K562 (cell line): ENCODE data around the gene PKLR. TPM values are rescaled to one million over a fixed set of nuclear protein-coding genes. Genes with fewer than 3 reads are reported as not detected.
A peak's percentile ranks its signal among the peaks of the same experiment; 100 is the strongest.

Experiments used
- ATAC-seq: fragments of 200-7000 bp; cut with Tn5 transposase; 3 replicates; pipeline ENCODE4 v1.9.1; 2020; ENCODE audit warnings: moderate library complexity
- BruUV-seq: library from RNA; stranded (reverse); fragments of 400-500 nt; replicated peaks from 2 replicates; lab custom pipeline; 2021; lab: Mats Ljungman, UMichigan
- CTCF ChIA-PET: fragments of 300-600 bp; formaldehyde crosslinking; extraction: SDS; loops from one replicate; lab custom pipeline; 2021; ENCODE audit warnings: low intra/inter-chr PET ratio; lab: Yijun Ruan, JAX
- POLR2A ChIA-PET: fragments of 300-600, 350-650 bp; sonication (Branson Sonifier 250); formaldehyde crosslinking; extraction: SDS; loops from one replicate; lab custom pipeline; 2021; ENCODE audit warnings: antibody characterized with exemption, inconsistent platforms; lab: Yijun Ruan, JAX
- DNase-seq, 4 experiments: peaks; one replicate each; pipeline versions ENCODE4 v3.0.0 to v3.0.0-alpha.2; 2011 to 2018; ENCODE audit warnings: low spot score in 3 of 4, mixed read lengths in 3 of 4; ENCODE audit errors: extremely low read depth in 1 of 4
- FAIRE-seq: peaks from 2 replicates; lab custom pipeline; 2011; peaks lifted over from hg19 to GRCh38; lab: Jason Lieb, UNC
- H2AFZ ChIP-seq: 2 replicates; pipeline ENCODE4 v1.6.0; 2011; ENCODE audit warnings: low read depth, low read length, control low read depth, inconsistent platforms
- H3K27ac ChIP-seq: fragments of 200-600 bp; 3 replicates; pipeline ENCODE4 v1.8.0; 2011; ENCODE audit warnings: low read depth, mild to moderate bottlenecking, control low read depth, inconsistent platforms, low read length, moderate library complexity, mixed read lengths; ENCODE audit errors: extremely low read depth
- H3K27me3 ChIP-seq, 2 experiments: fragments of 300-600 bp in 1 of 2; 2 replicates in 1 of 2; 3 replicates in 1 of 2; pipeline versions ENCODE4 v1.6.0 to v1.8.0; 2011; ENCODE audit warnings: inconsistent platforms in 2 of 2, low read length in 2 of 2, mild to moderate bottlenecking in 1 of 2, mixed read lengths in 1 of 2, moderate library complexity in 1 of 2; ENCODE audit not compliant: control insufficient read depth in 2 of 2, insufficient read depth in 2 of 2
- H3K36me3 ChIP-seq: fragments of 300-600 bp; 3 replicates; pipeline ENCODE4 v1.8.0; 2011; ENCODE audit warnings: mild to moderate bottlenecking, low read length, inconsistent platforms; ENCODE audit not compliant: control insufficient read depth, insufficient read depth
- H3K4me1 ChIP-seq, 2 experiments: fragments of 200-600 bp in 1 of 2; replicated peaks in 1 of 2; 2 replicates in 1 of 2; 3 replicates in 1 of 2; pipeline versions ENCODE4 v1.5.1 to v1.8.0; 2011; ENCODE audit warnings: inconsistent platforms in 2 of 2, low read length in 2 of 2, mild to moderate bottlenecking in 1 of 2, mixed read lengths in 1 of 2, moderate library complexity in 1 of 2; ENCODE audit not compliant: control insufficient read depth in 2 of 2, insufficient read depth in 2 of 2
- H3K4me2 ChIP-seq: 2 replicates; pipeline ENCODE4 v1.6.1; 2011; ENCODE audit warnings: low read length, control low read depth, inconsistent platforms, mixed read lengths; ENCODE audit not compliant: insufficient read depth
- H3K4me3 ChIP-seq: fragments of 200-600 bp; sonication (generic), shearing (Covaris generic); 2 replicates; pipeline ENCODE4 v1.5.1; 2016; ENCODE audit warnings: control low read depth, inconsistent platforms
- H3K79me2 ChIP-seq: fragments of 200-600 bp; 3 replicates; pipeline ENCODE4 v1.8.0; 2011; ENCODE audit warnings: low read length, inconsistent platforms; ENCODE audit not compliant: control insufficient read depth, insufficient read depth
- H3K9ac ChIP-seq, 2 experiments: 2 replicates each; pipeline versions ENCODE4 v1.6.0 to v1.6.1; 2011; ENCODE audit warnings: low read depth in 2 of 2, low read length in 2 of 2, control low read depth in 1 of 2, inconsistent platforms in 1 of 2, mild to moderate bottlenecking in 1 of 2, mixed read lengths in 1 of 2; ENCODE audit not compliant: insufficient read depth in 1 of 2
- H3K9me1 ChIP-seq: one replicate; pipeline ENCODE4 v1.6.0; 2011; ENCODE audit warnings: inconsistent platforms, mild to moderate bottlenecking, low read length, moderate library complexity; ENCODE audit not compliant: control insufficient read depth, insufficient read depth
- H3K9me3 ChIP-seq: replicated peaks from 2 replicates; pipeline ENCODE4 v1.5.1; 2011; ENCODE audit warnings: low read depth, low read length, inconsistent platforms; ENCODE audit not compliant: control insufficient read depth, insufficient read depth
- H4K20me1 ChIP-seq: replicated peaks from 2 replicates; pipeline ENCODE4 v1.6.1; 2011; ENCODE audit warnings: low read length, inconsistent platforms, mixed read lengths; ENCODE audit not compliant: control insufficient read depth, insufficient read depth
- HDAC3 ChIP-seq: fragments of 450-650 bp; IDR thresholded peaks from 2 replicates; pipeline ENCODE4 v1.6.1; 2018; ENCODE audit warnings: borderline replicate concordance, mild to moderate bottlenecking, moderate library complexity; ENCODE audit not compliant: partially characterized antibody
- POU5F1 ChIP-seq: fragments of 150-350 bp; IDR thresholded peaks from 2 replicates; pipeline ENCODE4 v1.6.1; 2014; ENCODE audit warnings: borderline replicate concordance, low read length, low read depth, mild to moderate bottlenecking; ENCODE audit not compliant: partially characterized antibody
- SNRNP70 ChIP-seq: fragments of 200-400 bp; formaldehyde crosslinking; optimal IDR thresholded peaks from 2 replicates; pipeline ENCODE3; 2017; ENCODE audit warnings: low read depth, low read length
- ZNF263 ChIP-seq: sonication (generic); formaldehyde crosslinking; IDR thresholded peaks from 2 replicates; pipeline ENCODE4 v1.8.0; 2022; ENCODE audit warnings: mild to moderate bottlenecking, missing genetic modification reagents, borderline replicate concordance
- WGBS: fragments of 100-300 bp; shearing (Covaris generic); methylation state at CpG from one replicate; pipeline ENCODE4 v1.1.6; 2016; ENCODE audit warnings: low coverage, mixed read lengths; ENCODE audit not compliant: insufficient coverage; ENCODE audit errors: missing lambda C conversion rate; 5-methylcytosine and 5-hydroxymethylcytosine counted together
- in situ Hi-C: fragments of 300-500 bp; cut with MboI; formaldehyde crosslinking; loops from 4 replicates; pipeline ENCODE4 v1.15.0; 2018; ENCODE audit warnings: inconsistent platforms, mixed read lengths
- intact Hi-C: fragments of 100-400 bp; cut with micrococcal nuclease; formaldehyde crosslinking; loops from 2 replicates; pipeline ENCODE4 v1.14.2; 2022
- polyA plus RNA-seq, 8 experiments: library from polyadenylated mRNA; depleted of rRNA in 4 of 8; stranded (reverse) in 5 of 8; unstranded in 3 of 8; fragments of >200 nt; fragmentation: Nextera tagmentation in 2 of 8; fragmentation: Illumina TruSeq in 1 of 8; extraction: Ambion mirVana in 2 of 8; extraction: Trizol in 1 of 8; gene quantifications; 2 replicates each; pipeline versions ENCODE4 v1.2.1 to v1.2.3, GENCODE V29; 2011 to 2014; ENCODE audit warnings: inconsistent platforms in 1 of 8, missing spikeins in 1 of 8
- total RNA-seq, 7 experiments: library from RNA; depleted of rRNA in 6 of 7; stranded (reverse); fragments of >200 nt in 6 of 7; fragmentation: Illumina TruSeq in 2 of 7; extraction: Trizol in 2 of 7; gene quantifications; 2 replicates each; pipeline versions ENCODE4 v1.2.1 to v1.2.3, GENCODE V29; 2011 to 2021; ENCODE audit warnings: low replicate concordance in 1 of 7
- TF ChIP-seq, protein P1 (sequence below): fragments of 250-450 bp; sonication (Bioruptor Pico); IDR thresholded peaks from 2 replicates; pipeline ENCODE4 v1.5.0; 2021
- TF ChIP-seq, protein P2 (sequence below): sonication (generic); formaldehyde crosslinking; IDR thresholded peaks from 2 replicates; pipeline ENCODE4 v1.8.1; 2023; ENCODE audit warnings: mild to moderate bottlenecking, missing genetic modification reagents

Gene PKLR
- total and polyA plus RNA-seq, 9 of the 15 experiments (the other 6 are each of a cell fraction or from before 2014, with no cell fraction given), result 10.7 to 78.4 (median 38.2) TPM

DNA sequence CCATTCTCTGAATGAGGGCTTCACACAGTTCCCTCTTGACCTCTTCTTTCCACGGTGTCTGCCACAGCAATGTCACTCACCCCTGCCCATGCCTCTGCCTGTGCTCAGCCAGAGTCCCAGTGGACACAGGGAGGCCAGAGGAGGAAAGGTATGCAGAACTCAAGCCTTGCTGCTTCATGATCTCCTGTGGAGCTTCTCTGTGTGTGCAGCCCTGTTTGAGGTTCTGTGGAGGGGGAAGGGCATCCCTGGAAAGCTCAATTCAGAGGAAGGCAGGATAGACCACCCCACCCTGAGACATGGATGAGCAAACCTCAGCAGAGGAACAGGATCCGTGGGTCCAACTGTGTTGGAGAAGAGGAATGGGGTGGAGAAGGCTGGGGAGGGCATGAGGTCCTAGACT lies 22.0 kb downstream of the PKLR start (continued):
- TF ChIP-seq HDAC3 (no peak), ZNF263 (CRISPR knock-in tag) (no peak), POU5F1 (no peak)
- TF ChIP-seq, protein P1, sequence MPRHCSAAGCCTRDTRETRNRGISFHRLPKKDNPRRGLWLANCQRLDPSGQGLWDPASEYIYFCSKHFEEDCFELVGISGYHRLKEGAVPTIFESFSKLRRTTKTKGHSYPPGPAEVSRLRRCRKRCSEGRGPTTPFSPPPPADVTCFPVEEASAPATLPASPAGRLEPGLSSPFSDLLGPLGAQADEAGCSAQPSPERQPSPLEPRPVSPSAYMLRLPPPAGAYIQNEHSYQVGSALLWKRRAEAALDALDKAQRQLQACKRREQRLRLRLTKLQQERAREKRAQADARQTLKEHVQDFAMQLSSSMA (CRISPR knock-in tag), result no peak

- DNase-seq (no peak), ATAC-seq (no peak), FAIRE-seq (no peak)
- intact Hi-C loops (no loop called here), in situ Hi-C loops (no loop called here)
- POLR2A ChIA-PET, result interaction anchor here (0.6 to 1.0 kb wide), 4 partner anchors 17 to 94 kb away, joined by 3 read pairs; partner anchors contain the start of gene SCAMP3
- H3K36me3 ChIP-seq, result peaks cover 4% of the 10 kb centered on the region; the same call in 2 of the 3 replicates
- H3K27me3 ChIP-seq, result no peaks in the 10 kb centered on the region
- TF ChIP-seq, protein P2, sequence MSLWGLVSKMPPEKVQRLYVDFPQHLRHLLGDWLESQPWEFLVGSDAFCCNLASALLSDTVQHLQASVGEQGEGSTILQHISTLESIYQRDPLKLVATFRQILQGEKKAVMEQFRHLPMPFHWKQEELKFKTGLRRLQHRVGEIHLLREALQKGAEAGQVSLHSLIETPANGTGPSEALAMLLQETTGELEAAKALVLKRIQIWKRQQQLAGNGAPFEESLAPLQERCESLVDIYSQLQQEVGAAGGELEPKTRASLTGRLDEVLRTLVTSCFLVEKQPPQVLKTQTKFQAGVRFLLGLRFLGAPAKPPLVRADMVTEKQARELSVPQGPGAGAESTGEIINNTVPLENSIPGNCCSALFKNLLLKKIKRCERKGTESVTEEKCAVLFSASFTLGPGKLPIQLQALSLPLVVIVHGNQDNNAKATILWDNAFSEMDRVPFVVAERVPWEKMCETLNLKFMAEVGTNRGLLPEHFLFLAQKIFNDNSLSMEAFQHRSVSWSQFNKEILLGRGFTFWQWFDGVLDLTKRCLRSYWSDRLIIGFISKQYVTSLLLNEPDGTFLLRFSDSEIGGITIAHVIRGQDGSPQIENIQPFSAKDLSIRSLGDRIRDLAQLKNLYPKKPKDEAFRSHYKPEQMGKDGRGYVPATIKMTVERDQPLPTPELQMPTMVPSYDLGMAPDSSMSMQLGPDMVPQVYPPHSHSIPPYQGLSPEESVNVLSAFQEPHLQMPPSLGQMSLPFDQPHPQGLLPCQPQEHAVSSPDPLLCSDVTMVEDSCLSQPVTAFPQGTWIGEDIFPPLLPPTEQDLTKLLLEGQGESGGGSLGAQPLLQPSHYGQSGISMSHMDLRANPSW, result no peak
- no peak for TF ChIP-seq SNRNP70
- peaks cover 2% of the 10 kb centered on the region for H3K79me2 ChIP-seq
- WGBS, result 33% methylated on average over 10 of the region's 10 CpGs
- peaks cover 18 to 43% of the 10 kb centered on the region in 2 experiments; a peak in 4 of 5 replicates for H3K4me1 ChIP-seq
- H3K4me2 ChIP-seq, result peak overlapping the region; percentile 80; the same call in 1 of the 2 replicates
- CTCF ChIA-PET, result interaction anchor here (0.6 to 1.1 kb wide), 2 partner anchors 28 to 37 kb away, joined by 4 to 5 read pairs; no protein-coding TSS in a partner anchor
- 0 out of 2 replicates have a peak overlapping the region, but pooled peaks have one; percentile 57 for H3K4me3 ChIP-seq
- no peaks in the 10 kb centered on the region for H3K9me1 ChIP-seq
- TSS peak; percentile 43 for BruUV-seq
- H2AFZ ChIP-seq, result no peak overlapping the region
- peak overlapping the region in 1 of 2 experiments; percentile 68; a peak in 1 of 4 replicates for H3K9ac ChIP-seq
- no peaks in the 10 kb centered on the region for H3K9me3 ChIP-seq
- no peak overlapping the region for H3K27ac ChIP-seq
- H4K20me1 ChIP-seq, result no peaks in the 10 kb centered on the region
These were observed 22.5 kb downstream of the PKLR start for GRCh38 chr1:155278689-155279160.
